ENCODE results near the gene POLR1F.
A peak's percentile ranks its signal among the peaks of the same experiment; 100 is the strongest.
"Not testable (repeated sequence)": the region's sequence is repeated elsewhere in the genome, so short reads cannot be mapped to it uniquely, and the experiment has no call there.

Gene POLR1F, protein sequence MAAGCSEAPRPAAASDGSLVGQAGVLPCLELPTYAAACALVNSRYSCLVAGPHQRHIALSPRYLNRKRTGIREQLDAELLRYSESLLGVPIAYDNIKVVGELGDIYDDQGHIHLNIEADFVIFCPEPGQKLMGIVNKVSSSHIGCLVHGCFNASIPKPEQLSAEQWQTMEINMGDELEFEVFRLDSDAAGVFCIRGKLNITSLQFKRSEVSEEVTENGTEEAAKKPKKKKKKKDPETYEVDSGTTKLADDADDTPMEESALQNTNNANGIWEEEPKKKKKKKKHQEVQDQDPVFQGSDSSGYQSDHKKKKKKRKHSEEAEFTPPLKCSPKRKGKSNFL

GRCh38 chr7:19708397-19709248, at the start of gene POLR1F:
TSS of gene POLR1F (minus strand) at chr7:19709037. CDS start at chr7:19709016, 21 bp downstream.
- peak; percentile 91 for DNase-seq

DNA sequence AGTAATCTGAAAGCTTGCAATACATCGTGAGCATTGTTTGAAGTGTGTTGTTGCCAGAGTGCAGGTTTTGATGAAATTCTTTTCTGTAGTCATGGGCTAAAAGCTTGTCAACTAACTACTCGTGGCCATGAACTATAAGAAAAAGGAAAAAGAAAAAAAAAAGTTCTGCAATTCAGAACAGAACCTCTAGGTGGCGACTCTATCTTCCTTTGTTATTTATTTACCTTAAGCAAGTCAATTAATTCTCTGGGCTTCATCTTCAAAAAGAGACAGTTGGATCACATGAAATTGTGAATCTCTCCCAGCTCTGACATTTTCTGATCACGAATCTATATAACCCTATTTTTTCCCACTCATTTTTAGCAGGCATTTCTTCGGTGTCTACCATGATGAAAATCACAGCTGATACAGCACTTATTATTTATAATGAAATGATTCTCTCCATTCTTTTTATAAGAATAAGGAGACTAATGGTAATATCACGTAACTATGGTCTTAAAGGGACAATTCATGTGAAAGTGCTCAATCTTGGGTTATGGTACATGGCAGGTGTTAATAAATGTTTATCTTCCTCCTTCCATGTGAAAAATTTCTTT, 45.8 kb upstream of the POLR1F start:
- peak; percentile 57 for DNase-seq

GRCh38 chr7:19752020-19752419, 43.2 kb upstream of the POLR1F start:
- no peak for DNase-seq

GRCh38 chr7:19749658-19750057, 40.8 kb upstream of the POLR1F start:
- no peak for DNase-seq

- DNase-seq, result peak; percentile 29
Observed at GRCh38 chr7:19747740-19748339, 39.0 kb upstream of the POLR1F start.

DNA sequence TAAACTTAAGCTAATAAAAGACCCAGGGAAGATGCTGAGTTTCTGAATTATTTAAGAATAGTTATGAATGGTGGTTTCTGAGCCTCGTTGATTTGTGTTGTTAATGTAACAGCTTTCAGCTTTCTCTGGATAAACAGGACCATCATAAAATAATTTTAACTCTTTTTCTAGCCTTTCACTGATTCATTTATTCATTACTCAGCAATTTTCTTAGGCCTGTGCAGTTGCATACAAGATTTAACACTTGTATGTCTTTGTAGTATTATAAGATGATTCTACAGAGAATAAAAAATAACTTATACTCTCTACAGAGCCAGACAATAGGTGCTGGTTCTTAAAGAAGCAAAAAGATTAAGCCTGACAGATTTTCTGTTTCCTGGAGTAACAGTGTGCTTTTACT, 35.2 kb upstream of the POLR1F start:
- DNase-seq, result no peak

- DNase-seq, result no peak
Observed at GRCh38 chr7:19728716-19729115, 19.9 kb upstream of the POLR1F start.

DNA sequence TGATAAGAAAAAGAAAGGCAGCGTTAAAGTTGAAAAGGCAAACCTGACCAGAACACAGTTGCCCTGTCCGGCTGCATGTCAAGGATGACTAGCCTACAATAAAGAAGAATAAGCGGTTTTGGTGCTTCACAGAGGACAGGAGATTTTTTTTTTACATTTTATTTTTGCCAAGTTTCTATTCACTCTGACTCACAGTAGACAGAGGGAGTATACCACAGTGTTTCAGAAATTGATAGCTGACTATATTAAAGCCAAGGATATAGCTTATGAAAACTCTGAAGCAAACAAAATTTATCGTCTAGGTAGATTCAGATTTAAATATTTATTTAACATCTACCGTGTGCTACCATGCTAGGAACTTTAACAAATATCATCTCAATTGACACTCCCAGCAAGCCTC, 16.9 kb upstream of the POLR1F start:
- no peak for DNase-seq

DNA sequence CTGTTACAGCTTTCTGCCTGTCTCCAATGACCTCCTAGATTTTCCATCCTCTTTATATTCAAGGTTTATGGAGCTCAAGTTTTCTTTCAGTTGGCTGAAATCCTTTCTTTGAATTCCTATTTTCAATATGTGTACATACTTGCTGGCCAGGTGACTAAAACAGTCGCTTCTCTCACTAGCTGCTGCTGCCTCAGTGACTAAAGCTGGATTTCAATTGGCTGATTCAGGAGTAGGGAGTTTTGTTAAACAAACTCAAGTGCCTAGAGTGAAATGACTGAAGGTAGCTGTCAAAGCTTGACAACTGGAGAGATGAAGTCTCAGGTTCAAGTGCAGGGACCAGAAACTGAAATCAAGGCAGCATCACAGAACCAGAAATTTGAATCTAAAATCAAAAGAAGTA, 6.7 kb upstream of the POLR1F start:
- no peak for DNase-seq

DNA sequence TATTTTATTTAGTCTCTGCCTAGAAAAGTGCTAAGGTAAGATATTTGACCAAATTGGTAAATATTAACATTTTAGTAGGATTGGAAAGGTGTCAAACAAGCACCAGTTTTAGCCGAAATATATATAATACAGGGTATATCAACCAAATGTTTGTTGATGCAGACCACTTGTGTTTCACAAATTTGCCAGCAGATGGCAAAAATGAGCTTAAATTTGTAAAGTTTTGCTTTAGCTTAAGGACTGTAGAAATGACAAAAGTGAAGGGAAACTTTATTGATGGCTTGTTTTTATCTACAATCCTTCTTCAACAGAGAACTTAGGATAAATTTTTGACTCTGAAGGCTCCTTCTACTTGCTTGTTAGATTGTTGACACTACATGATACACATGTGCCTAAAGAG, 4.8 kb upstream of the POLR1F start:
- DNase-seq, result no peak

DNA sequence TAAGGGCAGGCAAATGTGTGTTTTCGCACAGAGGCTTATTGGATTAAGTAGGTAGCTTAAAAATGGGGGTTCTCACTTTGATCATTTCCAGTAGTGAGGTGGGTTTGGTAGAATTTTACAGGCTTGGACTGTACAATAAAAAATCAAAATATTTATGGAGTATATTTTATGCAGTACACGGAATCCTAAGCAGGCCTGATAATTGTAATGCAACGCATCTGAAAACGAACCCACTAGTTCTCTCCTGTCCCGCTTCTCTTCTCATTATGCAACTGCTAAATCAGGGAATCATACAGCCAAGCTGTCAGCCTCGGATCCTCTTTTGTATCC, 377 bp upstream of the POLR1F start:
- no peak for DNase-seq

GRCh38 chr7:19707240-19707639, 1.6 kb downstream of the POLR1F start:
- no peak for DNase-seq

GRCh38 chr7:19705663-19706062, 3.2 kb downstream of the POLR1F start:
- no peak for DNase-seq

GRCh38 chr7:19701471-19701870, 7.4 kb downstream of the POLR1F start:
- peak; percentile 48 for DNase-seq

- DNase-seq, result no peak
Observed at GRCh38 chr7:19700936-19701335, 7.9 kb downstream of the POLR1F start.

DNA sequence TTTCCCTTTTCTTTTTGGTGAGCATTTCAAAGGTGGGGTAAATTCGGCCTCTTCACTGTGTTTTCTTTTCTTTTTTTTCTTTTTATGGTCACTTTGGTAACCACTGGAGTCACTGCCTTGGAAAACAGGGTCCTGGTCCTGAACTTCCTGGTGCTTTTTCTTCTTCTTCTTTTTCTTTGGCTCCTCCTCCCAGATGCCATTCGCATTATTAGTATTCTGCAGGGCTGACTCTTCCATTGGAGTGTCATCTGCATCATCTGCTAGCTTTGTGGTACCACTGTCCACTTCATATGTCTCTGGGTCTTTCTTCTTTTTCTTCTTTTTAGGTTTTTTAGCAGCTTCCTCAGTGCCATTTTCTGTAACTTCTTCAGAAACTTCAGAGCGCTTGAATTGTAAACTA, 10.5 kb downstream of the POLR1F start:
- no peak for DNase-seq

GRCh38 chr7:19696926-19697325, 11.9 kb downstream of the POLR1F start:
- DNase-seq, result no peak

DNA sequence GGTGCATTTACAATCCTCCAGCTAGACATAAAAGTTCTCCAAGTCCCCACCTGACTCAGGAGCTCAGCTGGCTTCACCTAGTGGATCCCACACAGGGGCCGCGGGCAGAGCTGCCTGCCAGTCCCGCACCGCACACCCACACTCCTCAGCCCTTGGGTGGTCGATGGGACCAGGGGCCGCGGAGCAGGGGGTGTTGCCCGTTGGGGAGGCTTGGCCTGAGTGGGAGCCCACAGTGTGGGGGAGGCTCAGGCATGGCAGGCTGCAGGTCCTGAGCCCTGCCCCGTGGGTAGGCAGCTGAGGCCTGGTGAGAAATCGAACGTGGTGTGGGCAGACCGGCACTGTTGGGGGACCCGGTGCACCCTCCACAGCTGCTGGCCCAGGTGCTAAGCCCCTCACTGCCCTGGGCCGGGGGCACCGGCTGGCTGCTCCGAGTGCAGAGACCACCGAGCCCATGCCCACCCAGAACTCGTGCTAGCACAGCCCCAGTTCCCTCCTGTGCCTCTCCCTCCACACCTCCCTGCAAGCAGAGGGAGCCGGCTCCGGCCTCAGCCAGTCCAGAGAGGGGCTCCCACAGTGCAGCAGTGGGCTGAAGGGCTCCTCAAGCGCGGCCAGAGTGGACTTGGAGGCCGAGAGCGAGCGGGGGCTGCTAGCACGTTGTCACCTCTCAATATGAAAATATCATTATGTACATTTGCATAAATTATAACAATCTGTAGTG, 16.6 kb downstream of the POLR1F start:
- no peak for DNase-seq

DNA sequence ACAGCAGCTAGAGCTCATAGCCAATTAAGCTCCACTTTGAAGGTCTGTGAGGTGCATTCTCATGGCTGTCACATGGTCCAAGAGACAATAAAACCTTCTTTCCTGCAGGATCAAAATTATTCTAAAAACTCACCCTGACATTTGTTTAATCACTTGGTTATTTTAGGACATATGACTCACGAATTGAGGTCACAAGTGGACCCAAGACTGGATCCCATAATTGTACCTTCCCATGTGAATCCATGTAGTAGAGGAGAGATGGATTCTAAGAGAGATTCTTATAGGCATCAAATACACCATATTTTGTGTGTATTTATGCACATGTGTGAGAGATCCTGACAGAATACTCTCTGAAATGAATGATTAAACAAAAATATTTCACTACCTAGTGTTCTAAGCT, 18.1 kb downstream of the POLR1F start:
- DNase-seq, result no peak

DNA sequence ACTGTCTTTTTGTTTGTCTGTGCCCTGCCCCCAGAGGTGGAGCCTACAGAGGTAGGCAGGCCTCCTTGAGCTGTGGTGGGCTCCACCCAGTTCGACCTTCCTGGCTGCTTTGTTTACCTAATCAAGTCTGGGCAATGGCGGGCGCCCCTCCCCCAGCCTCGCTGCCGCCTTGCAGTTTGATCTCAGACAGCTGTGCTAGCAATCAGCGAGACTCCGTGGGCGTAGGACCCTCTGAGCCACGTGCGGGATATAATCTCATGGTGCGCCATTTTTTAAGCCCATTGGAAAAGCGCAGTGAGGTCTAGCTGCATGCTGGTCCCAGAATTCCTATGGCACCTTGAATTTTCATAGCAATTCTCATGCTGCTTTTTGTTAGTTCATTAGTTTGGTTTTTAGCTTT, 19.7 kb downstream of the POLR1F start:
- DNase-seq, result not testable (repeated sequence)

- DNase-seq, result no peak
Observed at GRCh38 chr7:19681596-19681995, 27.2 kb downstream of the POLR1F start.

GRCh38 chr7:19677180-19677579, 31.7 kb downstream of the POLR1F start:
- no peak for DNase-seq

GRCh38 chr7:19675816-19676215, 33.0 kb downstream of the POLR1F start:
- no peak for DNase-seq
